Neural crest cell (in vitro differentiated cells): ENCODE data around the gene TMEM207. TPM values are rescaled to one million over a fixed set of nuclear protein-coding genes. Genes with fewer than 3 reads are reported as not detected.

Experiments used
- DNase-seq: peaks from one replicate; pipeline ENCODE4 v3.0.0; 2021; ENCODE audit warnings: low read depth, mixed read lengths, low spot score
- H3K27ac Mint-ChIP-seq: one replicate; pipeline ENCODE4 v1.8.0; 2021; ENCODE audit warnings: mild to moderate bottlenecking, mixed read lengths; ENCODE audit not compliant: unreplicated experiment
- H3K27me3 Mint-ChIP-seq: 2 replicates; pipeline ENCODE4 v1.8.0; 2021; ENCODE audit warnings: low read depth, mild to moderate bottlenecking, mixed read lengths
- H3K36me3 Mint-ChIP-seq: 2 replicates; pipeline ENCODE4 v1.8.0; 2021; ENCODE audit warnings: low read depth, mild to moderate bottlenecking, mixed read lengths
- H3K4me1 Mint-ChIP-seq: 2 replicates; pipeline ENCODE4 v1.8.0; 2021; ENCODE audit warnings: mixed read lengths
- H3K4me3 Mint-ChIP-seq: one replicate; pipeline ENCODE4 v1.8.0; 2021; ENCODE audit warnings: mild to moderate bottlenecking, mixed read lengths
- H3K9me3 Mint-ChIP-seq: 2 replicates; pipeline ENCODE4 v1.8.0; 2021; ENCODE audit warnings: mixed read lengths
- total RNA-seq: library from RNA; stranded (reverse); gene quantifications from 2 replicates; pipeline ENCODE4 v1.2.1, GENCODE V29; 2021
- TF ChIP-seq, protein P1 (sequence below): fragments of 200-600 bp; sonication (generic); conservative IDR thresholded peaks from 2 replicates; pipeline ENCODE4 v1.5.0; 2021; ENCODE audit warnings: antibody characterized with exemption, mild to moderate bottlenecking

TMEM207 gene
- total RNA-seq, 1 donor from 2014 or later: not detected

DNA sequence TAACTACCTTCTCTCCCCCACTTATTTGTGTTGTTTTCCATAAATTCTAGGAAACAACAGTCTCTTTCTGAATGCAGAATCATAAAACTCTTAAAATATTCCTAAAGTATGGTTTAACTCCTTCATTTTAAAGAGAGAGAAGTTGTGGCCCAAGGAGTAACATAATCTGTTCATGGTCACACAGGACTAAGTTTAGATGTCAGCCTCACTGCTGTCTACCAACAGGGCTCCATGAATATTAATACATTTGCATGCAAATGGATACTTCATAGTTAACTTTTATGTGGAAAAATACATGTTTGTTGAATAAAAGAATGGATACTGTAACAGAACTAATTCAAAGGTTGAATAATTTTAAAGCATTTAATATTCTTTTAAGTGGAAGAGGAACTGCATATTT is 45.7 kb upstream of the TMEM207 start:
- Mint-ChIP-seq H3K4me1 (peaks cover 16% of the 10 kb centered on the region), H3K9me3 (no peaks in the 10 kb centered on the region), H3K27ac (no peak overlapping the region), H3K27me3 (no peaks in the 10 kb centered on the region), H3K36me3 (no peaks in the 10 kb centered on the region), H3K4me3 (no peak overlapping the region)
- no peak for DNase-seq
- TF ChIP-seq, protein P1, sequence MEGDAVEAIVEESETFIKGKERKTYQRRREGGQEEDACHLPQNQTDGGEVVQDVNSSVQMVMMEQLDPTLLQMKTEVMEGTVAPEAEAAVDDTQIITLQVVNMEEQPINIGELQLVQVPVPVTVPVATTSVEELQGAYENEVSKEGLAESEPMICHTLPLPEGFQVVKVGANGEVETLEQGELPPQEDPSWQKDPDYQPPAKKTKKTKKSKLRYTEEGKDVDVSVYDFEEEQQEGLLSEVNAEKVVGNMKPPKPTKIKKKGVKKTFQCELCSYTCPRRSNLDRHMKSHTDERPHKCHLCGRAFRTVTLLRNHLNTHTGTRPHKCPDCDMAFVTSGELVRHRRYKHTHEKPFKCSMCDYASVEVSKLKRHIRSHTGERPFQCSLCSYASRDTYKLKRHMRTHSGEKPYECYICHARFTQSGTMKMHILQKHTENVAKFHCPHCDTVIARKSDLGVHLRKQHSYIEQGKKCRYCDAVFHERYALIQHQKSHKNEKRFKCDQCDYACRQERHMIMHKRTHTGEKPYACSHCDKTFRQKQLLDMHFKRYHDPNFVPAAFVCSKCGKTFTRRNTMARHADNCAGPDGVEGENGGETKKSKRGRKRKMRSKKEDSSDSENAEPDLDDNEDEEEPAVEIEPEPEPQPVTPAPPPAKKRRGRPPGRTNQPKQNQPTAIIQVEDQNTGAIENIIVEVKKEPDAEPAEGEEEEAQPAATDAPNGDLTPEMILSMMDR: no peak

GRCh38 chr3:190494907-190495306 is 45.2 kb upstream of the TMEM207 start:
- TF ChIP-seq, protein P1: no peak
- DNase-seq: no peak
- no peaks in the 10 kb centered on the region for H3K36me3 Mint-ChIP-seq
- H3K9me3 Mint-ChIP-seq: no peaks in the 10 kb centered on the region
- no peak overlapping the region for H3K4me3 Mint-ChIP-seq
- H3K27me3 Mint-ChIP-seq: no peaks in the 10 kb centered on the region
- peaks cover 16% of the 10 kb centered on the region for H3K4me1 Mint-ChIP-seq
- H3K27ac Mint-ChIP-seq: no peak overlapping the region

DNA sequence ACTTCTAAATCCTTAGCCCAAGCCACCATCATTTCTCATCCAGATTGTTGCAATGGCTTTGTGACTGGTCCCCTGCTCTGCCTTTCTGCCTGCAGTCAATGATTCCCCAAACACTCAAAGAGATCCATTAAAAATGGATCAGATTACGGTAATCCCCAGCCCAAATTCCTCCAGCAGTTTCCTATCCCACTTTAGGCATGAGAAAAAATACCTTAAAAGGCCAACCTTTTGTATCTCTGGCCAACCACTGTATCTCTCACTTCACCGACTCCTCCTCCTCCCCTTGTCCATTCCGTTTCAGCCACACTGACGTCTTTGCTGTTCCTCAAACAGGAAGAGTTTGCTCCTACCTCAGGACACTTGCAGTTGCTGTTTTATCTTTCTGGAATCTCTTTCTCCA is 43.3 kb upstream of the TMEM207 start:
- Mint-ChIP-seq H3K36me3 (no peaks in the 10 kb centered on the region), H3K27ac (no peak overlapping the region), H3K4me1 (peaks cover 15% of the 10 kb centered on the region), H3K9me3 (no peaks in the 10 kb centered on the region), H3K4me3 (no peak overlapping the region), H3K27me3 (no peaks in the 10 kb centered on the region)
- no peak for DNase-seq
- TF ChIP-seq, protein P1: no peak

DNA sequence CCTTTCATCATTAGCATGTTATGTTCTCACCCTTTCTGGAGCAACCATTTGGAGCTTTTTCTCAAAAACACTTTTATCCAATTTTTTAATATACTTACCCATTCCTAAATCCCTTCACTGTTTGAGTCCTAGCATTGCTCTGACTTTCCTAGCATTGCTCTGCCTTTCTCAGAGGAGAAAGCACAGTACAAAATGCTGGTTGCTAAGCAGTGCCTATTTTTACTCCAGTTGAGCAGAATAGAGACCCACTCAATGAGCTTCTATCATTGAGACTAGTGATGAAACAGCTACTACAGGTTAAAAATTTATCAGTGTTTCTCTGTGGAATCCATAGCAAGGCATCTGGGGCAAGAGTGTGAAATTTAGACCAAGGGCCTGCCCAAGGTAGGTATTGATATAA is 42.4 kb upstream of the TMEM207 start:
- Mint-ChIP-seq H3K27me3 (no peaks in the 10 kb centered on the region), H3K4me3 (no peak overlapping the region), H3K36me3 (no peaks in the 10 kb centered on the region), H3K27ac (no peak overlapping the region), H3K9me3 (no peaks in the 10 kb centered on the region), H3K4me1 (peaks cover 8% of the 10 kb centered on the region)
- DNase-seq: no peak
- TF ChIP-seq, protein P1: no peak

DNA sequence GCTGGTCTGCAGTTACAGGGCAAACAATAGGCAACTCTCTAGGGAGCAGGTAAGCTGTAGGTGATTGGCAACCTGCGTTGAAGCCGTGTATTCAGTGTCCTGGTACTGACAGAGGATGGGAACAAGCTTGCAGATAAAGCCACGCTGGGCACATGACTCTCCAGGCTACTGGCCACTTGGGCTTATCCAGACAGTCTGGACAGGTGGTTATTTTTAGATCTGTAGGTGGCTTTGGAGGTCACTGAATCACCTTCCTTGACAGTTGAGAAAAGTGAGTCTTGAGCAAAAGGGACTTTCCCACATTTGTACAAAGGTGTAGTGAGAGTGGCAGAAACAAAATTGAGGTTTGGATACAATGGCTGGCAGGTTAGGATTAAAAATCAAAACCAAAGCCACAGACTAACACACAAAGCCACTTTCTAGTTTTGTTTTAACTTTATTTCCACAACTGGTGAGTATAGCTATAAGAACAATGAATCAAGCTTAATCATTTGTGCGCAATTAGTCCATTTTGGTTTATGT is 41.9 kb upstream of the TMEM207 start:
- H3K27me3 Mint-ChIP-seq: no peaks in the 10 kb centered on the region
- DNase-seq: no peak
- no peak overlapping the region for H3K27ac Mint-ChIP-seq
- TF ChIP-seq, protein P1: no peak
- H3K9me3 Mint-ChIP-seq: no peaks in the 10 kb centered on the region
- H3K4me3 Mint-ChIP-seq: no peak overlapping the region
- no peaks in the 10 kb centered on the region for H3K36me3 Mint-ChIP-seq
- H3K4me1 Mint-ChIP-seq: peaks cover 3% of the 10 kb centered on the region
